Measurements from ENCODE around the gene COL17A1.
A peak's percentile ranks its signal among the peaks of the same experiment; 100 is the strongest.

Gene COL17A1

DNA sequence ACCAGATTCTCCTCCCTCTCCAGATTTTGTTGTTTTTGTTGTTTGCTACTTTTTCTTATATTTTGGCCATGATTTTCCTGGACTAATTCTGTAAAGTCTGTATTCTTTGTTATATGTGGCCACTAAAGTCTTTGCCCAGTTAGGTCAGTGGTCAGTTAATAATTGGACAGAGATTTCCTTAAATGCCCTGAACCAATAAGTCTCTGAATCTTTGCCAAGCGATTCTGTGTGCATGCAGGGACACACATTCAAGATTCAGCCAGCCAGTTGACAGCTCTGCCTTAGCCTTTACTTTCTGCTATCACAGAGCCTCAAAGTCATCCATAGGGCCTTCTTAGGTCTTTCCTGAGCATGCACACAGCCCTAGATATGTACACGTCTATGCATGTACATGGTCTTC lies 11.0 kb upstream of the COL17A1 start:
- DNase-seq (ENCODE audit: low read depth), result no peak

DNA sequence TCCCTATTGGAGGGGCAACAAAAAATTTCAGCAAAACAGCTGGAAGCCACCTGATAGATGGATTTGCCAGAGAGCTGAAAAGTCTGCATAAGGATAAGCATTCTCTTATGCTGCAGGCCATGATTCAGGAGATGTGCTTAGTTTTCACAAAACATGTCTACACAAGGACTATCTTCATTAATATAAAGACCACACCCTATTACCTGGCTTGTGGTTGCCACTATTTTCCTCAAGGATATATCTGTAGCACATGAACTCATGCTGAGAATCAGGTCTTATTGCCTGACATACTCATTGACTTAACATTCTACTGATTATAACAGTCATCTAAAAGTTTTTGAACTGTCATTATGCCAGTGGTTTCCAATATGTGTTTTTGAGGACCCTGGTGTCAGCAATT lies 7.1 kb upstream of the COL17A1 start:
- no peak for DNase-seq (ENCODE audit: low read depth)

DNA sequence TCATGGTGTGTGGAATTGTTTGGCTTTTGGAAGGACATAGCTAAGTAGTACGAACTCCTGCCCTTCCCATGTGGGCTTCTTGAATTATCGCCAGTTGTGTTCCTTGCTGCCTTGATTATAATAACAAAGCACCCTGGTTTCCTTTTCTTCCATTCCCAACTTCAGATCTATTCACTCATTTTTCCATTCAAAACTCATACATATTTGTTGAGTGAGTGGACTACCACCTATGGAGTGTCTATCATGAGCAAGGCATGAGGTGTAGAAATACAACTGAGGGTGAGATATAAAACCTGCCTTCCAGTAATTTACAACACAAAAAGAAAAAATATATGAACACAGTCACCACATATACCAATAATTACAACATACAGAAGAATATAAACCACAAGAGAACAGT lies 4.9 kb upstream of the COL17A1 start:
- DNase-seq (ENCODE audit: low read depth), result peak; percentile 34

GRCh38 chr10:104089621-104090020 lies 3.9 kb upstream of the COL17A1 start:
- no peak for DNase-seq (ENCODE audit: low read depth)

- no peak for DNase-seq (ENCODE audit: low read depth)
Measured at GRCh38 chr10:104088239-104088638, 2.6 kb upstream of the COL17A1 start.

- no peak for DNase-seq (ENCODE audit: low read depth)
Measured at GRCh38 chr10:104084482-104085142, 1.1 kb downstream of the COL17A1 start.

GRCh38 chr10:104081998-104082397 lies 3.7 kb downstream of the COL17A1 start:
- no peak for DNase-seq (ENCODE audit: low read depth)

DNA sequence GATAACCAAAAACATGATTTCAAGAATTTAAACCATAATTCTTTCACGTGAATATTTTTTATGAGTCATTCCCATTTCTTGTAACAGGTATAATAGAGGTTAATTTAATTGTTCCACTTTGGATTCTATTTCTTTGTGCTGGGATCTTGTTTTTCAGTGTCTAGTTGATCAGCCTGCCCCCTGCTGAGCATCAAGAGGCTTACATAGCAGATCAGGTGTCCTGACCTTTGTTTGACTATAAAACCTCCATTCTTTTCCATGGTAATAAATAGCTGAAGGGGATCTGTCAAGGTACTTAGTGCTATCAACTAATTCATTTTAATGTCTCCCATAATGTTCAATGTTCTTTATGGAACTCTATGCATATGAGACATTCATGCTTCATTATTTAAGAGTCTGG lies 4.9 kb downstream of the COL17A1 start:
- peak; percentile 37 for DNase-seq (ENCODE audit: low read depth)

DNA sequence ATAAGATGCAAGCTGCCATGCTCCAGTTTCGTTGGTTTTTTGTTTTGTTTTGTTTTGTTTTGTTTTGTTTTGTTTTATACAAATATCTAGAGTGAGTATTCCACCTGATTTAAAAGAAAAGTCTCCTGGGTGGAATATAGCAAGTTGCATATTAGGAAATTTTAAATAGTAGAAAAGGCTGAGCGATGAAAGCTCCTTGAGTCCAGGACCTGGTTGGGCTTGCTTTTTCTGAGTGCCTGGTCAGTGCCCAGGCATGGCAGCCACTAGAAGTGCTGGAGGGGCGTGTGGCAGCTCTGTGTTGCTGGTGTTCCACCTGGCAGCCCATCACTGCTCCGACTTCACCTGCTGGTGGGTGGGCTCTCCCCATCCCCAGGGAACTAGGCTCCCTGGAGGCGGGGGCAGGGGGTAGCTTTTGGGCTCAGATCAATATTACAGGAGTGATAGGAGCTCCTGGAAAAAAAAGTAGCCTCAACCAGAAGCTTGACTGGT lies 8.0 kb downstream of the COL17A1 start:
- DNase-seq (ENCODE audit: low read depth), result no peak

- no peak for DNase-seq (ENCODE audit: low read depth)
Measured at GRCh38 chr10:104077247-104077646, 8.4 kb downstream of the COL17A1 start.

GRCh38 chr10:104076743-104077160 lies 8.9 kb downstream of the COL17A1 start:
- DNase-seq (ENCODE audit: low read depth), result no peak

GRCh38 chr10:104074505-104074904 lies 11.2 kb downstream of the COL17A1 start:
- no peak for DNase-seq (ENCODE audit: low read depth)

GRCh38 chr10:104072786-104073185 lies 12.9 kb downstream of the COL17A1 start:
- DNase-seq (ENCODE audit: low read depth), result peak; percentile 81

DNA sequence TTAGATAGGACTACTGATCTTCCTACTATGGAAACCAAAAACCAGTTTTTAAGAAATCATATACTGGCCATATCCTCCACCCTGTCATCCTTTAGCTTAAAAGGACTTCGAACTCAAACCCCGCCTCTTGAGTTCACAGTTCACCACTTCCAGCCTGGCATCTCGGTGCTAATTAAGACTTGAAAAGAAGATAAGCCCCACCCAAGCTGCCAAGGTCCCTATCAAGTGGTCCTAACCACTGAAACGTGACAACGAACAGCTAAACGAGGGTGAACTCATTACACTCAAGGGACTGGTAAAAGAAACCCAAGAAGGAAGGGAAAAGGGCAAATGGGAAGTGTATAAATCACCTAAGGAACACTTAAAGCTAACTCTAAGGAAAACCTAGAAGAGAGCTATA lies 16.1 kb downstream of the COL17A1 start:
- DNase-seq (ENCODE audit: low read depth), result no peak

GRCh38 chr10:104067525-104067924 lies 18.2 kb downstream of the COL17A1 start:
- DNase-seq (ENCODE audit: low read depth), result no peak

- DNase-seq (ENCODE audit: low read depth), result no peak
Measured at GRCh38 chr10:104066945-104067344, 18.7 kb downstream of the COL17A1 start.

- no peak for DNase-seq (ENCODE audit: low read depth)
Measured at GRCh38 chr10:104065748-104066147, 19.9 kb downstream of the COL17A1 start.

DNA sequence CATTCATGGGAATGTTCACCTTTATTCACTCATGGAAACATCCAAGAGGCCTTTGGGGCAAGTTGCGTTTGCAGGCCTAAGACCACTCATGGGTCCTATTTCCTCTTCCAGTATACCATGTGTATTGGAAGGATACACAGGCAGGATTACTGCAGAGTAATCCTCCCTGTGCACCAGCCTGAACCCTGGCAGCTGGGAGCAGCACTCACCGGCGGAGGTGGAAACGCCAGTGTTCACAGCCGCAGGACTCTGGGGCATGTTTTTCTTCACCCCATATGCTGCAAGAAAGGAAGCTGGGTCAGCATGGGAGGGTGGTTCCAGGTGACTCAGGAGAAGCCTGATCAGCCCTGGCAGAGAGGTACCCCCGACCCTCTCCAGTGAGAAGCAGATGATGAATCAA lies 24.5 kb downstream of the COL17A1 start:
- no peak for DNase-seq (ENCODE audit: low read depth)

- DNase-seq (ENCODE audit: low read depth), result no peak
Measured at GRCh38 chr10:104059364-104059763, 26.3 kb downstream of the COL17A1 start.

DNA sequence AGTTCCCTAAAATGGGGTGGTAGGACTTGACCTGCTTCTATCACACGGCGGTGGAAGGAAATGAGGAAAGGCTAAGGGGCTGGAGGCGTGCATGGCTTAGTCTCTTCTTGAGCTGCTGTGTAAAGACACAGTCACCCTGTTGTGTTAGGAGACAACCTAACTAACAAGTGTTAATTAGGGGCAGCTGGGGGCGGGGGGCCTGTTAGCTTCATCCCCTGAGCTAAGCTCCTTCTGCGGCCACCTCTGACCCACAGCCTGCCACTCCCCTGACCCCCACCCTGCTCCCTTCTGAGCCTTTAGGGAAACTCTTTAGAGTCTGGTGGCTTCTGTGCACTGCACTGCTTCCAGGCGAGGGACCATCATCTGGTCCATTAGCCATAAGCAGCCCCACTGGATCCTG lies 28.0 kb downstream of the COL17A1 start:
- no peak for DNase-seq (ENCODE audit: low read depth)

DNA sequence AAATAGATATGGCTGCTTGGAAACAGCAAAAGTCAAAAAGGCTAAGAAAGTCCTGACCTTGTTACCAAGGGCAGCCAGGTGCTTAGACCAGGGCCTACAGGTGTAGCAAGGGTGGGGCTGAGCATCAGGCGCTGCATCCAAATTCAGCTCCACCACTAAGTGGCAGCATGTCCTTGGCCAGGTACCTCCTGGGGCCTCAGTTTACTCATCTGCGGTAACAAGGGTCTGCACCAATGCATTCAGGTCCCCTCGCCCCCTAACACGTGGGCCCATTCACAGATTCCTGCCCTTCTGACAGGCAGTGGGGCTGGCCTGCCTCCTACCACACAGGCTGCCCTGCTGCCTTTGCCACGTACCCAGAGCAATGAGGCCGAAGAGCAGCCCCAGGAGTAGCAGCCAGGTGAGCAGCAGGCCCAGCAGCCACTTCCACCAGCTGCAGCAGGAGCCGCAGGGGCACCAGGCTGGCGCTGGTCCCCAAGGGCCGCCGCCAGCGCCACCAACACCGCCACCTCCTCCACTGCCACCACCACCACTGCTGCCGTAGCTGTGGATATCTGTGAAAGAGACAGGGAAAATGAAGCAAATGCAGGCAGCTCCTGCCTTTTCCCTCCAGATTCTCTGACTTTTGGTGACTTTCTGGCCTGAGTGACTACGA lies 28.9 kb downstream of the COL17A1 start:
- no peak for DNase-seq (ENCODE audit: low read depth)

DNA sequence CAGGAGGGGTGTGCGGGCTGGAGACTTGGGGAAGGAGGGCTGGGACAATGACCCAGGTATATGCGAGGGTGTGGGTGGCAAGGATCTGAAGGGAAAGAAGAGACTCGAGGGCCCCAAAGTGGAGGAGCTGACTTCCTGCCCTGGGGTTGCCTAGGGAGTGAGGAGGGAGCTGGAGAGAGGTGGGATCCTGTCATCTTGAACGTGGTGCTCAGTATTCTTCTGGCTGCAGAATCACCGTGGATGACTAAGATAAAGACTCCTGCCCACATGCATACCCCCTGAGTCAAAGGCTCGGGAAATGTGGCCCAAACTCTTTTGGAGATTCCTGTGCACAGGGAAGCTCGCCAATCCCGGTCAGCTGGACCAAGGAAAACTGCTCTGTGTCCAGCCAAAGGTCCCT lies 31.2 kb downstream of the COL17A1 start:
- DNase-seq (ENCODE audit: low read depth), result peak; percentile 40

DNA sequence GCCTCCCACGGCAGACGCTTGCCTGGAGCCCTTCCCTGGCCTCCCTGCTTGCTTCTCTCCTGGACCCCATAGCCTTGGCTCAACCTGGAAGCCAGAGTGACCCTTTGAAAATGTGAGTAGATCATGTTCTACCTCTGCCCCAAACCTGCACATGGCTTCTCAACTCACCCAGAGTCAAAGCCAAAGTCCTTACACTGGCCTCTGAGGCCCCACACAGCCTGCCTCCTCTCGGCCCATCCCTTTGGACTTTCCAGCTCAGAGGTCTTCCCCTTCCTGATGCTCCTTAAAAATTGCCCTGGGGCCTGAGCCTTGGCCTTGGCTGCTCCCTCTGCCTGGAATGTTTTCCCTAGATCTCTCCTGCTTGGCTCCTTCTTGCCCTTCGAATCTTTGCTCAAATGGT lies 32.5 kb downstream of the COL17A1 start:
- no peak for DNase-seq (ENCODE audit: low read depth)

GRCh38 chr10:104052431-104052830 lies 33.2 kb downstream of the COL17A1 start:
- DNase-seq (ENCODE audit: low read depth), result peak; percentile 85
